Measurements from ENCODE around the gene ZFYVE27.

Gene ZFYVE27

DNA sequence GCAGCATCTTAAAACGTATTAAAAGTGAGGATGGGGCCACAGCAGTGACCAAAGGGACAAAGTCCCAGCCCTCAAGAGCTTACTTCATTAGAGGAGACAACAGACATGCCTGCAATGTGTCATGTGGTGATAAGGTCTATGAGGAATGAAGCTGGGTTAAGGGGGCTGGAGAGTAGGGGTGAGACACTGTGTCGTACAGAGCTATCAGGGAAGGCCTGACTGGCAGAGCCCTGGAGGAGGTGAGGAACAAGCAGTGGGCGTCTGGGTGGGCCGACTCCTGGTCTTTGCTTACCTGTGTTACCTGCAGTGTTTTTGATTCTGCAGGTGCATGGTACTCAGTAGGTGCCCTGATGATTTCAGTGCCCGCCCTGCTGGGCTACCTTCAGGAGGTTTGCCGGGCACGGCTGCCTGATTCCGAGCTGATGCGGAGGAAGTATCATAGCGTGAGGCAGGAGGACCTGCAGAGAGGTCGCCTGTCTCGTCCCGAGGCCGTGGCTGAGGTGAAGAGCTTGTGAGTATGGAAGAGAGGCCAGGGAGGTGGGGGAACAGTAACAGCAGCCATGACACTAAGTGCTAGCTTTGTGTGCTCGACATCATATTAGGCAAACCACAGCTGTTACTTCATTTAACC, 7.6 kb downstream of the ZFYVE27 start:
- no peak for DNase-seq
- Mint-ChIP-seq H3K27ac (no peak overlapping the region), H3K9me3 (no peaks in the 10 kb centered on the region), H3K4me3 (no peak overlapping the region), H3K4me1 (peaks cover 12% of the 10 kb centered on the region), H3K27me3 (no peaks in the 10 kb centered on the region), H3K36me3 (peaks cover 48% of the 10 kb centered on the region)
- CTCF ChIA-PET: interaction anchor here (0.6 to 1.7 kb wide), 5 partner anchors 27 to 124 kb away, joined by 3 to 6 read pairs (median 3); partner anchors contain the start of gene AVPI1

- Mint-ChIP-seq H3K4me3 (no peak overlapping the region), H3K36me3 (peaks cover 44% of the 10 kb centered on the region), H3K27ac (no peak overlapping the region), H3K27me3 (no peaks in the 10 kb centered on the region), H3K4me1 (no peaks in the 10 kb centered on the region), H3K9me3 (no peaks in the 10 kb centered on the region)
- no peak for DNase-seq
- CTCF ChIA-PET: interaction anchor here (0.6 to 1.2 kb wide), 3 partner anchors 11 to 46 kb away, joined by 3 to 6 read pairs (median 3); partner anchors contain the start of gene ZFYVE27
These were observed 10.6 kb downstream of the ZFYVE27 start for GRCh38 chr10:97747573-97747972.

- no peaks in the 10 kb centered on the region for H3K9me3 Mint-ChIP-seq
- peaks cover 43% of the 10 kb centered on the region for H3K36me3 Mint-ChIP-seq
- CTCF ChIA-PET: interaction anchor here (0.8 to 1.2 kb wide), 4 partner anchors 11 to 46 kb away, joined by 3 to 6 read pairs (median 4); partner anchors contain the start of gene ZFYVE27
- H3K4me3 Mint-ChIP-seq: no peak overlapping the region
- H3K27me3 Mint-ChIP-seq: no peaks in the 10 kb centered on the region
- no peaks in the 10 kb centered on the region for H3K4me1 Mint-ChIP-seq
- DNase-seq: no peak
- no peak overlapping the region for H3K27ac Mint-ChIP-seq
These were observed 11.2 kb downstream of the ZFYVE27 start for GRCh38 chr10:97748116-97748515.

GRCh38 chr10:97752956-97753355, 16.0 kb downstream of the ZFYVE27 start:
- no peaks in the 10 kb centered on the region for H3K27me3 Mint-ChIP-seq
- no peaks in the 10 kb centered on the region for H3K9me3 Mint-ChIP-seq
- CTCF ChIA-PET: no interaction called here
- DNase-seq: peak; percentile 8
- no peaks in the 10 kb centered on the region for H3K4me1 Mint-ChIP-seq
- no peak overlapping the region for H3K27ac Mint-ChIP-seq
- no peak overlapping the region for H3K4me3 Mint-ChIP-seq
- peaks cover 51% of the 10 kb centered on the region for H3K36me3 Mint-ChIP-seq

DNA sequence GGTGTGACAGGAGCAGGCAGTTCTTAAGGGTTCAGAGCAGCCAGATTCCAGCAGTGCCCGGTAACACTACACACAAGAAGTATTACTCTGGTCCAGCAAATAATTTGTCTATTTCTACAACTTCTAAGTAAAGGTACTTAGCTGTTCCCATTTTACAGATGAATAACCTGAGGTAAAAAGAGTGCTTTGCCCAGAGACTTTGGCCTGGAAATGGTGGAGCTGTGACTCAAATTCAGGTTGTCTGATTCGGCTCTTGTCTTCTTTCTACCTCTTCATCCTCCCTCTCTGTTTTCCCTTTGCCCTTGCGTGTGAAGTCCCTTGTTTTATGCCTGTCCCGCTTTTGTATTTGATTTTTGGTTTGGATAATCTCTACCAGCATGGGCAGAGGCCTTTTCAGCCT, 17.8 kb downstream of the ZFYVE27 start:
- DNase-seq: peak; percentile 4
- Mint-ChIP-seq H3K36me3 (peaks cover 51% of the 10 kb centered on the region), H3K27ac (no peak overlapping the region), H3K4me1 (no peaks in the 10 kb centered on the region), H3K27me3 (no peaks in the 10 kb centered on the region), H3K9me3 (no peaks in the 10 kb centered on the region), H3K4me3 (no peak overlapping the region)
- CTCF ChIA-PET: no interaction called here

DNA sequence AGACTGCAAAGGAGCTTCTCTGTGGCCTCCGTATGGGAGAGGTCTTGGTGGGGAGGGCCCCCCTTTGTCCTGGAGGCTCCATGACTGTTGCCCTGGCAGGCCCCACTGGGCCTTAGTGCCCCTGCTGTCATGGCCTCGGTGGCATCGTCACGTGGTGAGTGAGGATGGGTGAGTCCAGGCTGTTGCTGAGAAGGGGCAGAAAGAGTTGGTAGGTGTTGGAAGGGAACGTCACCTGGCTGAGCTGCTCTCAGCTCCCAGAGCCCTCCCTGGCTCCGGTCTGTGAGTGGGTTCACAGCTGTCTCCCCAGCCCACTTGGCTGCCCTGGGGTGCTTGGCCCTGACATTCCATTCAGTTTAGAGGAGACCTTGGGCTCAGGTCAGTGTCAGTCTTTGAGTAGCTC, 18.8 kb downstream of the ZFYVE27 start:
- Mint-ChIP-seq H3K9me3 (no peaks in the 10 kb centered on the region), H3K36me3 (peaks cover 50% of the 10 kb centered on the region), H3K4me1 (no peaks in the 10 kb centered on the region), H3K4me3 (no peak overlapping the region), H3K27me3 (no peaks in the 10 kb centered on the region), H3K27ac (no peak overlapping the region)
- DNase-seq: no peak
- CTCF ChIA-PET: interaction anchor here (1.6 kb wide), 1 partner anchor 113 kb away, joined by 6 read pairs; no protein-coding TSS in a partner anchor

- H3K4me1 Mint-ChIP-seq: no peaks in the 10 kb centered on the region
- H3K36me3 Mint-ChIP-seq: peaks cover 41% of the 10 kb centered on the region
- no peaks in the 10 kb centered on the region for H3K27me3 Mint-ChIP-seq
- no peak overlapping the region for H3K4me3 Mint-ChIP-seq
- DNase-seq: peak; percentile 3
- no peaks in the 10 kb centered on the region for H3K9me3 Mint-ChIP-seq
- no peak overlapping the region for H3K27ac Mint-ChIP-seq
- CTCF ChIA-PET: interaction anchor here (1.2 to 1.6 kb wide), 2 partner anchors 111 to 112 kb away, joined by 3 to 6 read pairs; no protein-coding TSS in a partner anchor
These were observed 20.5 kb downstream of the ZFYVE27 start for GRCh38 chr10:97757471-97757870.

DNA sequence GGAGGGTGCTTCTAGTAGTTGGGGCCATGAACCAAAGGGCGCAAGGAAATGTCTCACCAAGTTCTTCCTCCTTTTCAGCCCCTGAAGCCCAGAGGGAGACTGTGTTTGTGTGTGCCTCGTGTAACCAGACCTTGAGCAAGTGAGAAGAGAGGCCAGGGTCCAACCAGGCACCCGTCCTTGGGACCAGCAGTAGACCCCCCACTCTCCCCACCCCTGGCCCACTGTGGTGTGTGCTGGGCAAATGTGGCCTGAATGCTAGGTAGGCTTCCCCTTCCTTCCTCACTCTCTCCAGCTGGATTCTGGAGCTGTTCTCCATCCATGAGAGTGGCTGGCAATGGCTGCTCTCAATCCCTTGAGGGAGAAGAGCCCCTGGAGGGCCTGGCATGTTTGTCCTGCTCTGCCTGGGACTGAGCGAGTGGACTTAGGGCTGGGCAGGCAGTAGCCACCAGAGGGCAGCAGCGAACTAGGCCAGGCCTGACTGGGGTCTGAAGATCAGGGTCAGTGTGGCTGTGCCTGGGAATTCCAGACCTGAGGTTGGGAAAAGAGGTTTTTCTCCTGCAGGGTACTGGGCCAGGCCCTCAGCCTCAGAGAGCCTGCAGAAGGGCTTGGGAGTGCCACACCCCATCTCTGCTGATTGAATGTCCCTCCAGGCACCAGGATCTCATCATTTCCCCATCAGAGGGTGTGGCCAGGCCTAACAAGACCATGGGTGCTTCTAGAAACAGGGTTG, 22.4 kb downstream of the ZFYVE27 start:
- Mint-ChIP-seq H3K9me3 (no peaks in the 10 kb centered on the region), H3K27ac (no peak overlapping the region), H3K36me3 (peaks cover 28% of the 10 kb centered on the region), H3K4me1 (no peaks in the 10 kb centered on the region), H3K27me3 (no peaks in the 10 kb centered on the region), H3K4me3 (no peak overlapping the region)
- peak; percentile 69 for DNase-seq
- CTCF ChIA-PET: interaction anchor here (0.7 to 2.6 kb wide), 8 partner anchors 9 to 283 kb away, joined by 3 to 6 read pairs (median 4); no protein-coding TSS in a partner anchor

- no peaks in the 10 kb centered on the region for H3K4me1 Mint-ChIP-seq
- peaks cover 22% of the 10 kb centered on the region for H3K36me3 Mint-ChIP-seq
These were observed 23.0 kb downstream of the ZFYVE27 start for GRCh38 chr10:97759946-97760345.

GRCh38 chr10:97760461-97761257, 23.7 kb downstream of the ZFYVE27 start:
- Mint-ChIP-seq H3K27ac (no peak overlapping the region), H3K9me3 (no peaks in the 10 kb centered on the region)
- CTCF ChIA-PET: interaction anchor here (0.7 to 2.6 kb wide), 7 partner anchors 7 to 281 kb away, joined by 3 to 6 read pairs (median 4); no protein-coding TSS in a partner anchor

More at GRCh38 chr10:97759946-97760345, 23.0 kb downstream of the ZFYVE27 start:
- no peaks in the 10 kb centered on the region for H3K9me3 Mint-ChIP-seq
- CTCF ChIA-PET: interaction anchor here (0.7 to 2.6 kb wide), 8 partner anchors 8 to 282 kb away, joined by 3 to 6 read pairs (median 4); no protein-coding TSS in a partner anchor
- H3K27ac Mint-ChIP-seq: no peak overlapping the region
- peak; percentile 9 for DNase-seq
- H3K27me3 Mint-ChIP-seq: no peaks in the 10 kb centered on the region
- no peak overlapping the region for H3K4me3 Mint-ChIP-seq

DNA sequence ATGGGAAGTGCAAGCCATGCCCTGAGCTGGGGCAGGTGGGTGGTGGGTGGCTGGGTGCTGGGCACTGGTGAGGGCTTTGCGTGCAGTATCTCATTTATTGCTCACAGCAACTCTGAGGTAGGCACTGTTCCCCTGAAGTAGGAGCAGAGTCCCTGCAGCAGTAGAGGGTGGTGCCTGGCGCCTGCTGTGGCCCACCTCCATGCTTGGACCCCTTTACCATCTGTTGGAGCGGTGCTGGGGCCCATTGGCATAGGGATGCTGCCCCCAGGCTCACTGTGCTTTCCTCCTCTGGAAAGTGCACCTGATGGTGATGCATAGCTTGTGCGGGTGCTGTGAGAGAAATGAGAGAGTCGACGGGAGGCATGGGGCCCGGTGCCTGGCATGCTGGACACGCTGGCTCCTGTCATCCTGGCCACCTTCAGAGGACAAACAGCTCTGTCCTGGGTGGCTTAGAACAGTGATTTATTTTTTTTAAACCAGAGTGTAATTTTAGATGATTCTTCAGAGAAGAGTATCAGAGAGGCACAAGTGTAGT, 24.5 kb downstream of the ZFYVE27 start:
- peak; percentile 7 for DNase-seq
- no peaks in the 10 kb centered on the region for H3K27me3 Mint-ChIP-seq
- peaks cover 17% of the 10 kb centered on the region for H3K36me3 Mint-ChIP-seq
- no peaks in the 10 kb centered on the region for H3K9me3 Mint-ChIP-seq
- H3K4me1 Mint-ChIP-seq: no peaks in the 10 kb centered on the region
- CTCF ChIA-PET: interaction anchor here (1.8 kb wide), 1 partner anchor 31 kb away, joined by 6 read pairs; no protein-coding TSS in a partner anchor
- H3K4me3 Mint-ChIP-seq: no peak overlapping the region
- H3K27ac Mint-ChIP-seq: no peak overlapping the region

More at GRCh38 chr10:97760461-97761257, 23.7 kb downstream of the ZFYVE27 start:
- H3K36me3 Mint-ChIP-seq: peaks cover 18% of the 10 kb centered on the region
- no peak overlapping the region for H3K4me3 Mint-ChIP-seq
- H3K4me1 Mint-ChIP-seq: no peaks in the 10 kb centered on the region
- H3K27me3 Mint-ChIP-seq: no peaks in the 10 kb centered on the region
- peak; percentile 8 for DNase-seq

- Mint-ChIP-seq H3K27me3 (no peaks in the 10 kb centered on the region), H3K27ac (no peak overlapping the region), H3K4me3 (no peak overlapping the region), H3K4me1 (no peaks in the 10 kb centered on the region), H3K36me3 (peaks cover 12% of the 10 kb centered on the region), H3K9me3 (no peaks in the 10 kb centered on the region)
- peak; percentile 17 for DNase-seq
- CTCF ChIA-PET: no interaction called here
These were observed 25.1 kb downstream of the ZFYVE27 start for GRCh38 chr10:97762056-97762455.

DNA sequence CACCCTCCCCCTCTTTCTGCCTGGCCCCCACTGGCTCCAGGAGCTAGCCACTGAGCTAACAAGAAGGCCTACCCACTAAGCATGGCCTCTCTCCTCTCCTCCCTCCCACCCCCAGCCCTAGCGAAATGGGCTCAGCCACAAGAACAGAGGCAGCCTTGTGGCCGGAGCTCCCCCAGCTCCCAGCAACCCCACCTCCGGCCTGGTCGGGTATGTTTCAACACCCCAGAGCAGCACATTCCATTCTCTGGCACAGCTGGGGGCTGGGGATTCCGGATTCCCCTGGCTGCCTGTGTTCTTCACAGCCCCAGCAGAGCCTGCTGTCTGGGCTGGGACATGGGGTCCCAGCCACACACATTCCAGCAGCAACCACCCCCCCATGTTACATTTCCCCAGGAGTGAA, 25.9 kb downstream of the ZFYVE27 start:
- Mint-ChIP-seq H3K27me3 (peaks cover 1% of the 10 kb centered on the region), H3K4me3 (no peak overlapping the region), H3K9me3 (no peaks in the 10 kb centered on the region), H3K4me1 (no peaks in the 10 kb centered on the region), H3K36me3 (peaks cover 9% of the 10 kb centered on the region), H3K27ac (no peak overlapping the region)
- DNase-seq: no peak
- CTCF ChIA-PET: interaction anchor here (0.7 kb wide), 1 partner anchor 26 kb away, joined by 3 read pairs; no protein-coding TSS in a partner anchor

All from activated naive CD4-positive, alpha-beta T cell treated with anti-CD3 and anti-CD28 coated beads, Interleukin-2, amount 10 ng/mL, durations not matched to agents 7 days and 5 days (primary cell).